RWPE2 (cell line): Measurements from ENCODE around the gene RHBDF2.
A peak's percentile ranks its signal among the peaks of the same experiment; 100 is the strongest.

Experiments
- ATAC-seq: fragments of 200-7000 bp; cut with Tn5 transposase; 3 replicates; pipeline ENCODE4 v1.9.1; 2021; ENCODE audit warnings: low read depth
- DNase-seq: peaks from one replicate; pipeline ENCODE4 v3.0.0-alpha.2; 2020; ENCODE audit warnings: low spot score
- H3K27ac ChIP-seq: fragments of 450-650 bp; 2 replicates; pipeline ENCODE4 v1.5.1; 2017; ENCODE audit warnings: mild to moderate bottlenecking; ENCODE audit not compliant: poor library complexity, severe bottlenecking
- H3K27me3 ChIP-seq: fragments of 250-450 bp; sonication (Bioruptor Pico); 2 replicates; pipeline ENCODE4 v1.5.1; 2021; ENCODE audit warnings: mild to moderate bottlenecking, moderate library complexity; ENCODE audit not compliant: insufficient read depth, poor library complexity, severe bottlenecking
- H3K36me3 ChIP-seq: fragments of 250-450 bp; sonication (Bioruptor Pico); 2 replicates; pipeline ENCODE4 v1.5.1; 2020; ENCODE audit warnings: low read depth, mild to moderate bottlenecking, moderate library complexity
- H3K4me1 ChIP-seq: fragments of 250-450 bp; sonication (Bioruptor Pico); 2 replicates; pipeline ENCODE4 v1.5.1; 2021; ENCODE audit warnings: mild to moderate bottlenecking, moderate library complexity; ENCODE audit not compliant: insufficient read depth, poor library complexity, severe bottlenecking
- H3K4me3 ChIP-seq: fragments of 250-450 bp; sonication (Bioruptor Pico); 2 replicates; pipeline ENCODE4 v1.5.1; 2021; ENCODE audit warnings: mild to moderate bottlenecking, moderate library complexity; ENCODE audit not compliant: severe bottlenecking
- H3K9me3 ChIP-seq: fragments of 250-450 bp; sonication (Bioruptor Pico); 2 replicates; pipeline ENCODE4 v1.5.1; 2021; ENCODE audit warnings: mild to moderate bottlenecking, moderate library complexity; ENCODE audit not compliant: severe bottlenecking
- CTCF ChIP-seq: fragments of 450-650 bp; IDR thresholded peaks from one replicate; pipeline ENCODE4 v1.5.1; 2017; ENCODE audit warnings: mild to moderate bottlenecking, moderate library complexity; ENCODE audit not compliant: poor library complexity, severe bottlenecking

RHBDF2 gene

GRCh38 chr17:76532072-76532651 lies 30.9 kb upstream of the RHBDF2 start:
- H3K36me3 ChIP-seq, result peaks cover 12% of the 10 kb centered on the region; the same call in 1 of the 2 replicates
- ATAC-seq, result peak; percentile 64
- peak; percentile 87 for DNase-seq
- H3K4me3 ChIP-seq, result no peak overlapping the region
- no peak for TF ChIP-seq CTCF
- H3K4me1 ChIP-seq, result peaks cover 65% of the 10 kb centered on the region
- no peaks in the 10 kb centered on the region for H3K9me3 ChIP-seq
- peak overlapping the region; percentile 89 for H3K27ac ChIP-seq
- no peaks in the 10 kb centered on the region for H3K27me3 ChIP-seq

GRCh38 chr17:76531486-76532038 lies 30.3 kb upstream of the RHBDF2 start:
- DNase-seq (peak; percentile 60), ATAC-seq (no peak)
- Histone ChIP-seq H3K4me3 (no peak overlapping the region), H3K9me3 (no peaks in the 10 kb centered on the region), H3K4me1 (peaks cover 66% of the 10 kb centered on the region), H3K27ac (peak overlapping the region; percentile 89), H3K36me3 (peaks cover 12% of the 10 kb centered on the region; the same call in 1 of the 2 replicates), H3K27me3 (no peaks in the 10 kb centered on the region)
- TF ChIP-seq CTCF, result no peak

GRCh38 chr17:76530811-76531485 lies 29.7 kb upstream of the RHBDF2 start:
- peak; percentile 55 for DNase-seq
- Histone ChIP-seq H3K9me3 (no peaks in the 10 kb centered on the region), H3K4me1 (peaks cover 66% of the 10 kb centered on the region), H3K27me3 (no peaks in the 10 kb centered on the region), H3K4me3 (no peak overlapping the region), H3K27ac (peak overlapping the region; percentile 89), H3K36me3 (peaks cover 12% of the 10 kb centered on the region; the same call in 1 of the 2 replicates)
- TF ChIP-seq CTCF, result no peak
- ATAC-seq, result no peak

GRCh38 chr17:76530095-76530723 lies 29.0 kb upstream of the RHBDF2 start:
- H3K4me3 ChIP-seq, result no peak overlapping the region
- no peak for DNase-seq

More at GRCh38 chr17:76530095-76530723, 29.0 kb upstream of the RHBDF2 start:
- Histone ChIP-seq H3K36me3 (peaks cover 12% of the 10 kb centered on the region; the same call in 1 of the 2 replicates), H3K27ac (peak overlapping the region; percentile 89), H3K27me3 (no peaks in the 10 kb centered on the region), H3K4me1 (peaks cover 64% of the 10 kb centered on the region), H3K9me3 (no peaks in the 10 kb centered on the region)
- ATAC-seq, result no peak
- TF ChIP-seq CTCF, result no peak
